HG02678 (cell line): Measurements from ENCODE around the gene SCGB2B2.
"Not testable (repeated sequence)": the region's sequence is repeated elsewhere in the genome, so short reads cannot be mapped to it uniquely, and the experiment has no call there.

Experiments used
- ATAC-seq: cut with Tn5 transposase; IDR thresholded peaks from one replicate; pipeline ENCODE4 v1.9.1; 2021; ENCODE audit warnings: mild to moderate bottlenecking, moderate library complexity; ENCODE audit not compliant: unreplicated experiment

SCGB2B2 gene, protein sequence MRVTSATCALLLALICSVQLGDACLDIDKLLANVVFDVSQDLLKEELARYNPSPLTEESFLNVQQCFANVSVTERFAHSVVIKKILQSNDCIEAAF

DNA sequence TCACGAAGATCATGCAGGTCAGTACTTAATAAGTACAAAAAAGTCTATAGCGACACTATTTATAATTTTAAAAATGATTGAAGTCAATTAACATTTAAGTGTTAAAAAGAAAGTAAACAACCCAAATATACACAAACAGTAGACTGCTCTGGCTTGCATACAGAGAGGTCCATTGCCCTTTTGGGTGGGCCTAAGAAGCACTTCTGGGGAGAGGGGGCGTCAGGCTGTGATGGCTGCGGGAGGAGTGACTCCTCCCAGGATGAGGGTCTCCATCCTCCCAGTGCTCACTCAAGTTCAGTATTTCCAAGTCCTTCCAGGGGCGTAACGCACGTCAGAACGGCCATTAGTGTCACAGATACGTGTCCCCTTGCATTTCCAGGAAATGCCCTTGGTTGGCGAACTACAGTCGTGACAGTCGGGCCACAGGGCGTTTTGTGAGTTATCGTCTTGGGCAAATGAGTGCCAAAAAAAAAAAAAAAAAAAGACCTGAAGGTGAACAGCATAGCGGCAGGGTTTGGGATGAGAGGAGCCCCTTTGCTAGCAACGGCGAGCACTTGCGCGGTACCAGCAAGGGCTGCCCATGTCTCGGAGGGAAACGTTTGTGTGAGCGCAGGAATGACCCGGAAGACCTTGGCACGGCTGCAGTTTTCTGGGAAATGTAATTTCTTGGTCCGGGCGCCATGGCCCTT lies at the start of gene SCGB2B2:
TSS of gene SCGB2B2 (minus strand) at position 463 of the 689 bp plus-strand sequence. CDS start 82,596 bp downstream, outside the sequence.
- ATAC-seq = peak; percentile 58

DNA sequence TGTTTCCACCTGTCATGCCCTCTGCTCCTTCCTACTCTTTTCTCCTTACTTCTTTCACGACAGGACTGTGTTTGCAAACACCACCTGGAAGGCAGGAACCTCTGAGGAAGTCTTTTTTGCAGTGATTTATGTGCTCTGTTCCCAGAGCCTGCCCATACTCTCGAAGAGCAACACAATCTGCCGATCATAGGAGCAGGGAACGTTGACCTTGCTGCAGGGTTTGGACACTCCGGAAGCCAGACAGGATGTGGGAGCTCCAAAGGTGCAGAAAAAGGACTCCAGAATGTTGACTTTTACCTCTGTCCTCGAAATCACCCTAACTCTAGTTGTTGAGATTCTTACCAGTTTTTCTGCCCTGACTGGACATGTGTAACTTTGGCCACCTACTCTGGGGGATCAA lies 48.4 kb upstream of the SCGB2B2 start:
- no peak for ATAC-seq

DNA sequence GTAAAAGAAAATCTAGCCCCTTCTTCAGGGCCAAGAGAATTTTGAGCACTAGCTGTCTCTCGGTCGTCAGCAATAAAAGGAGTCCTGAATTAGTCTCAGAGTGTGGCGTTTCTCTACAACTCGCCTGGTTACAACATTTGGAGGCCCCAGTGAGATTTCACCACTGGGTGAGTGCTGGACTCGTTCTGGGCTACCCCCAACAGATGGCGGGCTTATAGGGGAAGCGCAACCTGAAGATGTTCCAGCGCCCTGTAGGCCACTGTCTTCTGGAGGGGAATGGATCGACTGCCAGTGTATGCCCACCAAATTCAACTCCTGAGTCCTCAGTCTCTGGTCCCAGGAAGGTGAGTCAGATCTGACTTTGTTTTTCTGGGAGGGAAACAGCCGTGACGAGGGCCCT lies 45.4 kb upstream of the SCGB2B2 start:
- no peak for ATAC-seq

- no peak for ATAC-seq
These were observed 38.4 kb upstream of the SCGB2B2 start for GRCh38 chr19:34715357-34715756.

GRCh38 chr19:34713262-34713637 lies 36.3 kb upstream of the SCGB2B2 start:
- no peak for ATAC-seq

DNA sequence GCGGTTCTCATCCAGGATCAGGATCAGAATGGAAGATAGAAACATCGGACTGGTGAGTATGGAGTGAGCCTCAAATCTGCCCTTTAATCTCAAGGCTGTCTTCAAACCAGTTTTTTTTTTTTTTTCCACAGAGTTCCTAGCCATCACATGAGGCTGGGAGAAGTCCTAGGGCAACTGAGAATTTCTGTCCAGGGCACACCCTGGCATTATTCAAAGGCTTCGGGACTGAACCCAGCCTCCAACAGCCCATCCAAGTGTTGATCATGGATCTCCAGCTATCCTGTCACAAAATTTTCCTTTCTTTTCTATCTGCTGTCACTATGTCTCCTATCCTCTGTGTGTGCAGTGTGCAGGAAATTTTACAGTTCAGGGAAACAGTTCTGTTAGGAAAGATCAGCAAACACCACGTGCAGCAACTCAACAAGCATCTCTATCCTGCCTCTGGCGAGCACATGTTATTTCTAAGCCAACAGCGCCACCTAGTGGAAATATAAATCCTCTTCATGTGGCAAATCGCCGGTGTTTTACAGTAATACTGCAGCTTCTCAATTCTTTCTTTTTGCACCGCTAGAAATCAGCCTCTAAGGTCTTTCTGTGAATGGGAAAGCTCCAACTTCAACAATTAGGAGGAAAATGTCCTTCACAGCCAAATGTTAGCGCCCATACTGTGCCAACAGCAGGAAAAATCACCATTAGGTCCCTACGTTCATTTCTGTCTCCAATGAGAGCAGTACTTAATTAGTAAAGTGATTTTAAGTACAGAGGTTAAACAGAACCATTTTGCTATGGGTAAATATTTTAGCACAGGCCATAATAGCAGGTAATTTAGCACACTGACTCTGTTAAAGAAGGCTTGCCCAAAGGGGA lies 35.7 kb upstream of the SCGB2B2 start:
- ATAC-seq = no peak

DNA sequence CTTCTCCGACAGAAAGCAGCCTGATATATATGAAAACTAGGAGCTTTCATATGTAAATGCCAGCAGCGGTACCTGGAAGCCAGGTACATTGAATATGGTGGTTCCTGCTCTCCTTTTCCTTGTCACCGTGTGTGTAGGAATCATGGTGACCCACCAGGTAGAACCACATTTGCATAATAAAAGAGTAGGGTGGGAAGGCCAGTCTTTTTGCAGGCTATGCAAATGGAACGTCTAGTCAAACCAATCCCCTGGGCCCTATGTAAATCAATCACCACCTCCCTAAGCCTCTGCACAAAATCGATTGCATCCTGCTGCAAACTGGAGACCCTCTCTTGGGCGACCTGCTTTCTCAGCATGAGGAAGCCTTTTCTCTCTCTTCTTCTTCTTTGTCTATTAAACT lies 34.9 kb upstream of the SCGB2B2 start:
- no peak for ATAC-seq

DNA sequence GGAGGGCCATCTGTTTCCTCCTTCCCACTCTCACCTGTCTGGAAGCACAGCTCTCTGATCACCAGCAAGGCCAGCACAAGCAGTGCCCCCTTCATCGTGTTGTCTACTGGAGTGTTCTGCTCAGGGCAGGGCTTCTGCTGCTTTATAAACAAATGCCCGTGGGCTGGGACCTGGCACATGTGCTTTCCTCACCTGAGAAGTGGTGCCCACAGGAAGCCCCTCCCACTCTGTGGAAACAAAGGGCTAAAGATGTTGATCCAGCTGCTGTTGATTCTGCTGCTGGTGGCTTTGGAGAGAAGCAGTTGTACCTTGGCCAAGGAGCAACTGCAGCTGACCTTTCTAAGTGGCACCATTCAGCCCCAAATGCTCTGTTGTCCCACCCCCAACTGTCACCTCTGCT lies 30.7 kb upstream of the SCGB2B2 start:
- ATAC-seq = no peak

GRCh38 chr19:34692549-34692948 lies 15.6 kb upstream of the SCGB2B2 start:
- ATAC-seq = no peak

- no peak for ATAC-seq
These were observed 13.4 kb upstream of the SCGB2B2 start for GRCh38 chr19:34690372-34690771.

- no peak for ATAC-seq
These were observed 11.6 kb upstream of the SCGB2B2 start for GRCh38 chr19:34688592-34688991.

DNA sequence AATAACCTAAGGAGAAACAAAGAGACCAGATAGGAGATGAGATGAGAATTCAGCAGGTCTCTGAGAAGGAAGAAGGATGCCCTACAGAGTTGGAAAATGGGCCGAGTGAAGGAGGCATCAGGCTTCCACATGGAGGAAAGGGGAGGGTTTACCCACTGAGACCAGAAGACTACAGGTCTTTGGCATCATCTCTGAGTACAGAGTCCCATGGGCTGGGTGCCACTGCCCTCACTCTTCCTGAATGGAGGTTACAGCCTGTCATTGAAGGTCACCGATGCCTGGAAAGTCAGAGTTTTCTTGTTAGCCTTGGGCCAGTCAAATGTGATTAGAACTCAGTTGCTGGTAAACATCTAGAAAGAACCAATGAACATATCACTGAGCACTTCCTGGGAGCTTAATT lies 10.4 kb upstream of the SCGB2B2 start:
- ATAC-seq = no peak

GRCh38 chr19:34686455-34686854 lies 9.5 kb upstream of the SCGB2B2 start:
- no peak for ATAC-seq

- not testable (repeated sequence) for ATAC-seq
These were observed 8.3 kb upstream of the SCGB2B2 start for GRCh38 chr19:34685266-34685665.

GRCh38 chr19:34681478-34681877 lies 4.5 kb upstream of the SCGB2B2 start:
- no peak for ATAC-seq

DNA sequence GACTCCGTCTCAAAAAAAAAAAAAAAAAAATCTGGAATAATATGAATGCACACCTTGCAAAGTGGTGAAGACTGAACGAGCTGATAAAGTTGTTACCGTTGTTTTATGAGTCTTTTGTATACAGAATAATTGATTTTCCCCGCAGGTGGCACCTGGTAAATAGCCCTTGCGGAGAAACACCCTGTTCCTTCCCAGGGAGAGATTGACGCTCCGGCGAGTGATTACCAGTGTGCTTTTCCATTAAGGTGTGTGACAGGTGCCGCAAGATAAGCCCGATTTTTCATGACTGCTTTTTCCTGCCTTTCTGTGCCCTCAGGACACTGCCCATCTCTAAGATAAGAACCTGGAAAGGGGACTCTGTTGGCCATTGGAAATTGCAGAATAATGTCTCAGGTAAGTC lies 1.5 kb upstream of the SCGB2B2 start:
- no peak for ATAC-seq

DNA sequence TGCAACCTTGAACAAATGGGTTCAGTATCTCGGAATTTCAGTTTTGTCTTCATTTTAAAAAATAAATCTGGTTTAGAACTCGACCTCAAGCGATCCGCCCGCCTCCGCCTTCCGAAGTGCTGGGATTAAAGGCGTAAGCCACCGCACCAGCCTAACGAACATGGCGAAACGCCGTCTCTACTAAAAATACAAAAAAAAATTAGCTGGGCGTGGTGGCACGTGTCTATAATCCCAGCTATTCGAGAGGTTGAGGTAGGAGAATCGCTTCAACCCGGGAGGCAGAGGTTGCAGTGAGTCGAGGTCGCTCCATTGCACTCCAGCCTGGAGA lies 1.1 kb upstream of the SCGB2B2 start:
- no peak for ATAC-seq

DNA sequence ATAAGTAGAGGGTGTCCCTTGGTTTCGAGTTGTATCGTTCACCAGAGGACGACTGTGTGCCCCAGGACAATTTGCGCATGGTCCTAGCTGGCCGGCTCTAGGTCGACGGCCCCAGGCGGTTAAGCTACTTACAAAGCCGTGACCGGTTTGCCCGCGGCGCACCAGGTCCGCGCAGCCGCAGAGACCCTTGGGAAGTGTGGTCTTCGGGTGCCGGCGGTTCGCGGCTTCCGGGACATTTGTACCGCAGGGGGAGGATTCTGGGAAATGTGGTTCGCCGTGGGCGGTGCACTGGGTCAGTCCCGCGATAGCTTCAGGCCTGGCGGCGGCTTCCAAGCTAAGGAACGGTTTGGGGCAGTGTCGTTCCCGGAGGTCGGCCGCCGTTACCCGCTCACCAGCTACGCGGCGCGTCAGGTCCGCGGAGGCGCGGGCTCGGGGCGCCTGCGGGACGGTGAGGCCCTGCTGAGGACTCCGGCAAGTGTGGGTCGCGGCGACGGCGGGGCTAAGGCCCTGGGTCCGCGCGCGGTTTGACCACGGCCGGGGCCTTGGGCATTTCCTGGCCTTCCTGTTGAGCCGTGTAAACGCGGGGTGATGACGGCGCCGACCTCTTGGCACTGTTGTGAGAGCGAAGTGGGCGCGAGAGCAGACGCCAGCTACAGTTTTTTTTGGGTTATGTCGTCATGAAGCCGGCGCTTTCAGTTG lies 576 bp upstream of the SCGB2B2 start, which contains the start of gene ZNF302:
TSS of gene ZNF302 (plus strand) at position 293 of the 699 bp plus-strand sequence. CDS start 1,127 bp downstream, outside the sequence.
- peak; percentile 93 for ATAC-seq

GRCh38 chr19:34675919-34676318 lies 1.0 kb downstream of the SCGB2B2 start:
- no peak for ATAC-seq

DNA sequence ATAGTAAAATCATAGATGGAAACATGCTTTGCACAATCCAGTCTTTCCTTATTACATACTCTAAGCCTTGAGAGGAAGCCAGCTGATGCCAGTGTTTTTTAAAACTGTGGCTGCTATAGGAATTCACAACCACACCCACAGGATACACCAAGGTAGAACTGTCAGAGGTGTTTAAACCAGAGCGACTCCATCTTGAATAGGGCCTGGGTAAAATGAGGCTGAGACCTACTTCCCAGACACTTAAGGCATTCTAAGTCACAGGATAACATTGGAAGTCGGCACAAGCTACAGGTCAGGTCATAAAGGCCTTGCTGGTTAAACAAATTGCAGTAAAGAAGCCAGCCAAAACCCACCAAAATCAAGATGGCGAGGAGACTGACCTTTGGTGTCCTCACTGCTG lies 1.7 kb downstream of the SCGB2B2 start:
- no peak for ATAC-seq

- no peak for ATAC-seq
These were observed 3.4 kb downstream of the SCGB2B2 start for GRCh38 chr19:34673590-34673989.
